ENCODE measurements around the gene MSH2. TPM values are rescaled to one million over a fixed set of nuclear protein-coding genes. Genes with fewer than 3 reads are reported as not detected.
"Not testable (repeated sequence)": the region's sequence is repeated elsewhere in the genome, so short reads cannot be mapped to it uniquely, and the experiment has no call there.

The MSH2 gene
- polyA plus RNA-seq, 6 donors from 2014 or later, result 22.9 to 33.5 (median 31.0) TPM

DNA sequence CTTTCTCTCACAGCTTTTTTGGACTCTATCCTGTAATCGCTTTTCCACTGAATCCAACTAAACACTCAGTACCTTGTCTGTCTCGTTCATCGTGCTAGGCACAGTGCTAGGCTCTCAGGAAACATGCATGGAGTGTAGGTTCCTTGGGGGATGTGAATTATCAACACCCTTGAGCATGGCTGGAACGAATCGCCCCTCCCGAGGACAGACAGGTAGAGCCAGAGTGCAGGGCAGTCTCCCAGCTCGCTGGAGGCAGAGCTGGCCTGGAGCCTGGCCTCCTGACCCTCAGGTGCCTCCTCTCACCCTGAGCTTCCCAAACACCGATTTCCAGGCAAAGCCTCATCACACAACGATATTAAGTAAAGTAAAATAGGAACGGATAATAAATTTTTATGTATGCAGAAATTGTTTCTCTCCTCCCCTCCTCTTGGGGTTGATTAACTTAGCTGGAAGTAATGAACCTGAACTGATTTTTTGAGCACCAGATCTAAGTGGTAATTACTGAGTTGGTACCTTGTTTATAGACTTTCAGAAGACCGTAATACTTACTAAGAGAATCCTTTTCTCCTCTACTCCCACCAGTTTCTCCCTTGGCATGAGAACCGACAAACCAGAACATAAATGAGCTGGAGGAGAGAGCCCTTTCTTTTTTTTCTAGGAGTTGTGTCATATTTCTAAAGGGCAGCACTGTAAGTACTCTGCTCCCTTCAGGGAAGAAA lies 90.5 kb downstream of the MSH2 start:
- peak overlapping the region in 1 of 6 donors; percentile 8 for H3K27ac Mint-ChIP-seq
- ATAC-seq (ENCODE audit: low read depth in 2 of 2), result no peak
- peaks cover 0 to 4% (median 0%) of the 10 kb centered on the region in 7 donors for H3K9me3 Mint-ChIP-seq

DNA sequence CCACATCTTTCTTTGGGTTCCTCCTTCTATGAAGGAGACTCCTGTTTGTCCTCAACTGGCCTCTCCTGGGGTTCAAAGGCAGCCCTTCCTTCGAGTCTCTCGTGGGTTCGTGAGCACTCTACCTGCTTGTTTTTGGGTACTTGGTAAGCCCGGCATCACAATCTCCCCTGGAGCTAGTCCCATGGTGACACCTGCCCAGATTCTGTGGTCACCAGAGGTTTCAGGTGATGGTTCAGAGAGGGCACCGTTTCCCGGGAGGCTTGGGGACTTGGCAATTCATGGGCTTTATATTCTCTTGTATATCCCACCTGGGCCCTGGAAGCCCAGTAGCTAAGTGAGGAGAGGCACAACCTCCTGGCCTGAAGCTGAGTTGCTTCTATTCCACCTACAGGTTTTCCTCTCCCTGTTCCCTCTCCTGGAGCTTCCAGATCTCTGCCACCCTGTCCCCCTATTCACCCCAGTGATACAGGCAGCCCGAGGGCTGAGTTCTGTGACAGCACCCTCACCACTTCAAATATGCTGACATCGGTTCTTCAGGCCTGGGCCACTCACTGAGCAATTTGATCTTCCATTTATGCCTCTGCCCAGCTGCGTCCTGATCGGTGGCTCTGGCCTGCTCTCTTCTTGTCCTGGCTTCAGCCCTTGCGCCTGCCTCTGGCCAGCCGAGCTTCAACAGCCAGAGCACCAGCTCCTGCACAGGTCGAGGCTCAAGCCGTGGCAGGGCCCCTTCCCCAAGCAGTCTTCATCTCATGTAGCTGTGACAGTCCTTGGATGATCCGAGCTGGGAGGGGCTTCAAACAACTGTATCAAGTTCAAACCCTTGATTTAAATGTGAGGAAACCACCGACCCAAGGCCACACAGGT lies 91.5 kb downstream of the MSH2 start:
- no peak for ATAC-seq (ENCODE audit: low read depth in 2 of 2)
- H3K4me1 Mint-ChIP-seq, result peaks cover 0 to 2% (median 0%) of the 10 kb centered on the region in 3 donors
- peaks cover 0 to 8% (median 5%) of the 10 kb centered on the region in 7 donors for H3K9me3 Mint-ChIP-seq
- peak overlapping the region in 1 of 6 donors; percentile 49 for H3K27ac Mint-ChIP-seq
- no peak overlapping the region for H3K4me3 Mint-ChIP-seq
- no peak for DNase-seq
- peaks cover 0 to under 1% of the 10 kb centered on the region in 2 donors for H3K36me3 Mint-ChIP-seq
- H3K27me3 Mint-ChIP-seq, result peaks cover 0 to 10% (median 0%) of the 10 kb centered on the region in 3 donors

More for the DNA sequence above, 90.5 kb downstream of the MSH2 start:
- peaks cover 0 to 10% (median 0%) of the 10 kb centered on the region in 3 donors for H3K27me3 Mint-ChIP-seq
- H3K4me1 Mint-ChIP-seq, result no peaks in the 10 kb centered on the region
- H3K4me3 Mint-ChIP-seq, result peak overlapping the region in 1 of 8 donors; percentile 26
- no peaks in the 10 kb centered on the region for H3K36me3 Mint-ChIP-seq
- DNase-seq, result no peak

DNA sequence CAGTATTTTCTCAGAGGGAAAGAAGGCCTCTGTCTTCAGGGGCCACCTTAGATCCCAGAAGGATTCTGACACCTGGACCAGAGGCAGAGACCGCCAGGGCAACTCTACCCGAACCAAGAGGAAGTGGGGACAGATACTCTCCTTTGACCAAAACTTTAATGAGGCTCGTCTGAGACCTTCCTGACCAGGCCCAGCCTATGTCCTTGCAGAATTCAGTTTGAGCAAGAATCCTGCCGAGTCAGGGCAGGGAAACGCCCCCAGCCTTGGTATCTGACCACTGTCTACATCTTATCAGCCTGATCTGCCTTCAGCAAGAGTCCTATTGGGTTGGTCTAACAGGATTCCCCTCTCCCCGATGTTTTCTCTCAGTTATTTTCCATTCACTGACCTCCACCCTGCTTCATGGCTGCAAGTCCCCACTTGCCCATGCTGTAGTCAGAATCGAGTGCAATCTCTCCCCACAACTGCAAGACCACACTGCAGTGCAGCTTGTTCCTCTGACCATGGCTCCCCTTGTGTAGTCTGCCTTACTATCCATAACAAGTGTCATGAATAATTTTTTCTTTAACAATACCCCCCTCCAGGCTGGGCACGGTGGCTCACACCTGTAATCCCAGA lies 95.0 kb downstream of the MSH2 start:
- Mint-ChIP-seq H3K27me3 (peaks cover 0 to 16% (median 4%) of the 10 kb centered on the region in 3 donors), H3K36me3 (peaks cover 0 to 8% of the 10 kb centered on the region in 2 donors), H3K4me1 (peaks cover 9 to 11% (median 9%) of the 10 kb centered on the region in 3 donors), H3K27ac (no peak overlapping the region), H3K4me3 (no peak overlapping the region), H3K9me3 (peaks cover 9 to 22% (median 14%) of the 10 kb centered on the region in 7 donors)
- ATAC-seq (ENCODE audit: low read depth in 2 of 2), result no peak
- DNase-seq, result no peak

DNA sequence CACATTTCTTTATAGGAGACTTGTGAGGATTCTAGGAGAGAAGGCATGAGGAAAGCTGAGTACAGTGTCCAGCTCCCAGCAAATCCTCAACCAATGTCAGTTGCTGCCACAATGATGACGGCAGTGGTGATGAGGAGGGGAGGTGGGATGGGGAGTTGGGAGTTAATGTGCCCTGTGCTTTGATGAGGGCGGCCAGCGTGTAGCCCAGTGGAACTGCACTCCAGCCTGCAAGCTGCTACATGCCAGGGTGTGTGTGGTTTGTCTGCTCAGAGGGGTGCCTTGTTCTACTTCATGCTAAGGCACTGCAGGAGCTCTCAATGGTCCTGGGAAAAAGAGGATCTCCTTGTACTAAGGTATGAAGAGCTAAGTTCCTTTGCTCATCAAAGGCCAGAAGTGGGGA lies 96.1 kb downstream of the MSH2 start:
- ATAC-seq (ENCODE audit: low read depth in 2 of 2) (no peak), DNase-seq (no peak)
- peak overlapping the region in 1 of 6 donors; percentile 75 for H3K27ac Mint-ChIP-seq
- H3K36me3 Mint-ChIP-seq, result peaks cover 0 to 9% of the 10 kb centered on the region in 2 donors
- H3K9me3 Mint-ChIP-seq, result peaks cover 9 to 22% (median 14%) of the 10 kb centered on the region in 7 donors
- H3K4me3 Mint-ChIP-seq, result no peak overlapping the region
- H3K27me3 Mint-ChIP-seq, result peaks cover 0 to 16% (median 4%) of the 10 kb centered on the region in 3 donors
- H3K4me1 Mint-ChIP-seq, result peaks cover 16 to 18% (median 16%) of the 10 kb centered on the region in 3 donors

DNA sequence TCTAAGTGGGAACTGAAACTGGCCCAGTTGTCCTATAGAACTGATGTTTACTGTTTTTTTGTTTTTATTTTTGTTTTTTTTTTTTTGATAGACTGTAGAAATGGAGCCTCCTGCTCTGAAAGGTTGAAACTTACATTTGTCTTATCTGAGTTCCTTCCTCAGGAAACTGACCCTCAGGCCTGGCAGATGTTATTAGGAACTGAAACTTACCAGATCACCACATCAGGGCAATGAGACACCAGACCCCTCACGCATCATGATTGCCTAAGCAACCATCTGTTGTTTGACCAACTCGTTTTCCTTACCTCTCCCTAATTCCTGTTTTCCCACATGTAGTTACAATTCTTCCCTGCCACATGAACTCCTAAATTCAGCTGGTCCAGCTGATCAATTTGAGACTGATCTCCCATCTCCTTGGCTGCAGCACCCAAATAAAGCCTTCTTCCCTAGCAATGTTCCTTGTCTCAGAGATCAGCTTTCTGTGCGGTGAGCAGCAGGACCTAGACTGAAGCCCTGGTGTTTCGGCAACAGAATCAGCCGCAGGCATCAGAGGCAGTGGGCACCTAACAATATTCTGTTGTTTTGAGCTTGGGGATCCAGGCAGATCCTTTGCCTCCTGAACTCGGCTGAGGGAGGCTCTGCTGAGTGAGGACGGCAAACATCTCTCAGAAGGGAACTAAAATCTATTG lies 96.8 kb downstream of the MSH2 start:
- DNase-seq (no peak), ATAC-seq (ENCODE audit: low read depth in 2 of 2) (no peak)
- peaks cover 17 to 24% (median 22%) of the 10 kb centered on the region in 3 donors for H3K4me1 Mint-ChIP-seq
- H3K27me3 Mint-ChIP-seq, result peaks cover 4 to 14% (median 6%) of the 10 kb centered on the region in 3 donors
- H3K9me3 Mint-ChIP-seq, result peaks cover 11 to 27% (median 17%) of the 10 kb centered on the region in 7 donors
- no peak overlapping the region for H3K27ac Mint-ChIP-seq
- peaks cover 0 to 15% of the 10 kb centered on the region in 2 donors for H3K36me3 Mint-ChIP-seq
- H3K4me3 Mint-ChIP-seq, result no peak overlapping the region

DNA sequence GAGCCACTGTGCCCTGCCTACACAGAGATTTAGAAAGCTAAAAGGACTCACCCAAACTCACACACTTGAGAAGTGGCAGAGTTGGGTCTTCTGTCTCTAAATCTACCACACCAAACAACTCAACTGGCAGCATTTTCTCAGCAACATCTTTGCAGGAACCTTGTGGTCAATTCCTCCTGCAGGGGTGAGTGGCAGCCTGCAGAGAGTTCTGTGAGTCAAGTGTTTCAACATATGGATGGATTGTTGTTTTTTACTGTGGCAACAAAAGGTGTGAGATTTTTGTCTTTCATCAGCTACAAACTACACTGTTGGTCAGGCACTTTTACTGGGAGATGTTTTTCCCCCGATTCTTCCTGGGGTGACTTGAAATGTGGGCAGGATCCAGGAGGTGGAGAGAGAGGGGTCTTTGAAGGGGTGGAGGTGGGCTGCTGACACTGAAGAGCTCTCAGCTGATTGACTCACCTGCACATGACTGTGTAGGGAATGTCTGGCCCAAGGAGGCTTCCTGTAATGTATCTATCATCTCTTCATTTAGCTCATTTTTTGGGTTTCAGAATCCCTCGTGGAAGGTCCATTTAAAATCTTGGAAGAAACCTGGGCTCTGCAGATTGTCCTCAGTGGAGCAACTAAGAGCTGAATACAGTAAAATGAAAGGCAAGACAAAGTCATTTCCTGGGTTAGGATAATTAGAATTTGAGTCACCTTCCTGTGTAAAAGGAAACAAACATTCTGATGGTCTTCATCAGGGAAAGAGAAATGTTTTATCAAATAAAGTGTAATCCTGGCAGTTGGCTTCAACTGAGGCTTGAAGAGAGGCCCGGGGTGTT lies 98.6 kb downstream of the MSH2 start:
- Mint-ChIP-seq H3K27me3 (peaks cover 6 to 11% (median 7%) of the 10 kb centered on the region in 3 donors), H3K4me3 (no peak overlapping the region), H3K27ac (peak overlapping the region in 4 of 6 donors; percentile 26 to 83 (median 54)), H3K36me3 (peaks cover 5 to 29% of the 10 kb centered on the region in 2 donors), H3K4me1 (peaks cover 17 to 26% (median 22%) of the 10 kb centered on the region in 3 donors), H3K9me3 (peaks cover 13 to 38% (median 25%) of the 10 kb centered on the region in 7 donors)
- ATAC-seq (ENCODE audit: low read depth in 2 of 2), result no peak
- no peak for DNase-seq

DNA sequence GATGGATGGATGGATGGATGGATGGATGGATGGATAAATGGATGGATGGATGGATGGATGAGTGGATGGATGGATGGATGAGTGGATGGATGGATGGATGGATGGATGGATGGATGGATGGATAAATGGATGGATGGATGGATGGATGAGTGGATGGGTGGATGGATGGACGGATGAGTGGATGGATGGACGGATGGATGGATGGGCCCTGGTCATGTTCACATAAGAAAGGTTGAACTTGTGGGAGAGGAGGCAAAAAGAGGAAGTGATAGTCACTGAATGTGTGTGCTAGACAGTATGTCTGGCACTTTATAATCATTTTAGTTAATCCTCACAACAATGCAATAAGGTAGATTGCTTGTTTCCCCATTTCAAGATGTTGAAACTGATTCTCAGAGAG lies 99.5 kb downstream of the MSH2 start:
- peaks cover 13 to 38% (median 25%) of the 10 kb centered on the region in 7 donors for H3K9me3 Mint-ChIP-seq
- H3K27ac Mint-ChIP-seq, result peak overlapping the region in 4 of 6 donors; percentile 18 to 97 (median 67)
- peaks cover 17 to 26% (median 22%) of the 10 kb centered on the region in 3 donors for H3K4me1 Mint-ChIP-seq
- not testable (repeated sequence) for DNase-seq
- H3K4me3 Mint-ChIP-seq, result peak overlapping the region in 1 of 8 donors; percentile 30
- peaks cover 5 to 29% of the 10 kb centered on the region in 2 donors for H3K36me3 Mint-ChIP-seq
- peak; percentile 84 to 88 for ATAC-seq (ENCODE audit: low read depth in 2 of 2)
- H3K27me3 Mint-ChIP-seq, result peaks cover 6 to 15% (median 7%) of the 10 kb centered on the region in 3 donors

DNA sequence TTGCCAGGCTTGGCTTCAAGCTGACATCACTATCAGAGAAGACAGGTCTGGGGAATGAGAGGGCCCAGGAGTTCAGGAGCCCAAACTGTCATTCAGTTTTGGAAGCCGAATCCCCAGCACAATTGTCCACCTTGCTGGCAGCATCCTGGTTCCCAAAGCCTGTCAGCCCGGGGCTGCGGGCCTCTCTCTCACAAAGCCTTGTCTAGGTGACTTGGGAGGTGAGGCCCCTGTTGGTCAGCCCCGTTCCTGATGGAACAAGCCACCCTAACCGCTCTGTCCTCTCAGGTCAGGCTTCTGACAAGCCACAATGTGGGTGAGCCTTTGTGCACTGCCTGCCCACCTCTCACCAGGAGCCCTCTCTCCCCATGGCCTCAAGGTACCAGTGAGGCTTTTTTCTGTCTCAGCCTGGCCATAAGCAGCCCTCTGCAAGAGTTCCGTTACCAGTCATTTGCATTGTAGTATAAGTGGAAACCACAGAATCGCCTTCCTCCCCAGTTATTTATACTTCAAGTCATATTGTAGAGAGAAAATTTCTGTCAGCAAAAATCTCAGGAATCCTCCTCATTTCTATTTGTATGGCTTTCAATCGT lies 100.6 kb downstream of the MSH2 start:
- ATAC-seq (ENCODE audit: low read depth in 2 of 2), result peak; percentile 42 to 45
- Mint-ChIP-seq H3K4me1 (peaks cover 17 to 26% (median 22%) of the 10 kb centered on the region in 3 donors), H3K36me3 (peaks cover 5 to 29% of the 10 kb centered on the region in 2 donors), H3K27me3 (peaks cover 6 to 10% (median 7%) of the 10 kb centered on the region in 3 donors), H3K27ac (peak overlapping the region in 2 of 6 donors; percentile 70 to 85), H3K9me3 (peaks cover 13 to 44% (median 25%) of the 10 kb centered on the region in 7 donors), H3K4me3 (peak overlapping the region in 2 of 8 donors; percentile 39 to 40)
- DNase-seq, result no peak

DNA sequence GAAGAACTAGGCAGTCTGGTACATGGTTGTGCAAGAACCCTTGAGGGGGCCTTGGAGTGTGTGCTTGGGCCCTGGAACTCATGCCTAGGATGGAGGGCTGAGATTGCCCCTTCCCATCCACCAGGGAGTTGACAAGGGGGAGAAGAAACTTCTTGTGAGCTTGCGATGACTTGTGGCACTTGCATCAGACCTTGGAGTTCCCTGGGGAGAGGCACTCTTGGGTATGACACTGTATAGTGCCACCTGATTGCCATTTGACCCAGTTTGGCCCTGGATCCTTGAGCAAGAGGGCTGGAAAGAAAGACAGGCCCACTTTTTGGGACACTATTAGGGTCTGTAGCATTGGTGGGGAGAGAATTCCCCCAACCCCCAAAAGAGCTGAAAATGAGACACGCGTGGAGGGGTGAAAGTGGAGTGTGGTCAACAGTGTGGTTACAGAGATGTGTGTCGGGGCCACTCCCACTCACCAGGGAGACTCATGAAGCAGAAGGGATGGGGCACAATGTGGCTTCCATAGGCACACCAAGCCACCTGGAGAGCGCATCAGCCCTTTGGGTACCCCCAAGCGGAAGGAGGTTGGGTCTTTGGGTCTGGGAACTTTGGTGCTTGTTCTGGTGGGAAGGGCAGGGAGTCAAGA lies 101.3 kb downstream of the MSH2 start:
- DNase-seq (no peak), ATAC-seq (ENCODE audit: low read depth in 2 of 2) (peak in 1 of 2 donors; percentile 21)
- H3K9me3 Mint-ChIP-seq, result peaks cover 13 to 38% (median 25%) of the 10 kb centered on the region in 7 donors
- peaks cover 17 to 24% (median 22%) of the 10 kb centered on the region in 3 donors for H3K4me1 Mint-ChIP-seq
- peak overlapping the region in 2 of 8 donors; percentile 39 to 66 for H3K4me3 Mint-ChIP-seq
- peaks cover 6 to 10% (median 7%) of the 10 kb centered on the region in 3 donors for H3K27me3 Mint-ChIP-seq
- H3K27ac Mint-ChIP-seq, result peak overlapping the region in 2 of 6 donors; percentile 70 to 85
- peaks cover 5 to 29% of the 10 kb centered on the region in 2 donors for H3K36me3 Mint-ChIP-seq

DNA sequence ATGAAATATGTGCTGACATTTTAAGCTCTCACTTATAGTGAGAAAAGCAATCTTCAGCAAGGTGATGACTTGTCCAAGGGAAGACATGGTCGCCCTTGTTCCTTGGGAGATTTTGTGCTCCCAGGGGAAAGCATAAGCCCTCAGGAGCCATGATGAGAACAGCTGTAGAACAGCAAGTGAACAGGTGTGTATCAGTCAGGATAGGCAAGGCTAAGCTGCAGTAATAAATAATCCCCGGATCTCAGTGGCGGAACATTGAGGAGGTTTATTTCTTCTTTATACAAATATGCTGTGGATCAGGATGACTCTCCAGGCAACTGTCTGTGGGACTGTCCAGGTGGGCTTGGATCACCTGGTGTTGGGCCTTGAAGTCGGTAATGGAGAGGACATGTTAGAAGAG lies 103.1 kb downstream of the MSH2 start:
- H3K27me3 Mint-ChIP-seq, result peaks cover 6 to 10% (median 7%) of the 10 kb centered on the region in 3 donors
- H3K27ac Mint-ChIP-seq, result no peak overlapping the region
- H3K36me3 Mint-ChIP-seq, result peaks cover 5 to 21% of the 10 kb centered on the region in 2 donors
- ATAC-seq (ENCODE audit: low read depth in 2 of 2) (no peak), DNase-seq (no peak)
- peaks cover 9 to 27% (median 17%) of the 10 kb centered on the region in 7 donors for H3K9me3 Mint-ChIP-seq
- H3K4me1 Mint-ChIP-seq, result peaks cover 17 to 24% (median 22%) of the 10 kb centered on the region in 3 donors
- H3K4me3 Mint-ChIP-seq, result peak overlapping the region in 1 of 8 donors; percentile 12

DNA sequence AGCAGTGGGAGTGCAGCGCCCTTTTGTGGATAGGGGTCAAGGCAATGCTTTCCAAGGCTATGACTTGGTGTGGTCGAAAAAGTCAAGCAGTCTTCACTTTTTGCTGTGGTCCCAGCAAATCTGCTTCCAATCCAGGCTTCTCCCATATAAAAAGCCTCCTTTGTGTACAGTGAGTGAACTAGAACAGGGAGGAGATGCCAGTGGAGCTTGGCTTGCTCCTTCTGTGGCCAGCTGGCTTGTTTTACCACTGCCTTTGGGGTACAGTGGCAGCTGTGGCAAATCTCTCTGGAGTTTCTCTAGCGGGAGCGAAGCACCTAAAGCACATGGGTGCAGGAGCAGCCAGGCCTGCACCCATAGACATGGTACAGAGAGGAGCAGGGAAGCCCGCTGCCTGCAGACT lies 103.5 kb downstream of the MSH2 start:
- Mint-ChIP-seq H3K4me1 (peaks cover 17 to 24% (median 22%) of the 10 kb centered on the region in 3 donors), H3K4me3 (peak overlapping the region in 2 of 8 donors; percentile 3 to 5), H3K27me3 (peaks cover 6 to 10% (median 7%) of the 10 kb centered on the region in 3 donors), H3K36me3 (peaks cover 5 to 21% of the 10 kb centered on the region in 2 donors), H3K9me3 (peaks cover 9 to 27% (median 17%) of the 10 kb centered on the region in 7 donors), H3K27ac (no peak overlapping the region)
- no peak for DNase-seq
- no peak for ATAC-seq (ENCODE audit: low read depth in 2 of 2)
